ENCODE measurements around the gene TBC1D13. TPM values are rescaled to one million over a fixed set of nuclear protein-coding genes. Genes with fewer than 3 reads are reported as not detected.
"Not testable (repeated sequence)": the region's sequence is repeated elsewhere in the genome, so short reads cannot be mapped to it uniquely, and the experiment has no call there.

The TBC1D13 gene
- polyA plus RNA-seq, 1 experiment, result 31.9 TPM

DNA sequence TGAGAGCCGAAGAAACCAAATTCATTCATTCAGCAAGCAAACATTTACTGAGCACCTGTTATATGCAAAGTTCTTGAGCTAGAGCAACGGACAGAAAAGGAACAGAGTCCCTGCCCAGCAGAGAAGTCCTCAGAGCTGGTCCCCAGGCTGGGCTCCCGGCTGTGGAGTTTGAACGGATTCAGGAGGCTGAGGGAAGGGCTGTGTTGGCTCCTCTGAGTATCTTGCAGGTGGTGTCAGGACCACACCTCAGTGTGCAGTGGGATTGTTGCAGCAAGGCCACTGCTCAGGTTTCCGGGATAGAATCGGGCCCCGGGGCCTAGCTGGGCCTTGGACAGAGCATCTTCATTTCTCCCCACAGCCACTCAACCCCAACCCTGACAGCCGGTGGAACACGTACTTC lies 5.1 kb downstream of the TBC1D13 start:
- TF ChIP-seq, protein P1, sequence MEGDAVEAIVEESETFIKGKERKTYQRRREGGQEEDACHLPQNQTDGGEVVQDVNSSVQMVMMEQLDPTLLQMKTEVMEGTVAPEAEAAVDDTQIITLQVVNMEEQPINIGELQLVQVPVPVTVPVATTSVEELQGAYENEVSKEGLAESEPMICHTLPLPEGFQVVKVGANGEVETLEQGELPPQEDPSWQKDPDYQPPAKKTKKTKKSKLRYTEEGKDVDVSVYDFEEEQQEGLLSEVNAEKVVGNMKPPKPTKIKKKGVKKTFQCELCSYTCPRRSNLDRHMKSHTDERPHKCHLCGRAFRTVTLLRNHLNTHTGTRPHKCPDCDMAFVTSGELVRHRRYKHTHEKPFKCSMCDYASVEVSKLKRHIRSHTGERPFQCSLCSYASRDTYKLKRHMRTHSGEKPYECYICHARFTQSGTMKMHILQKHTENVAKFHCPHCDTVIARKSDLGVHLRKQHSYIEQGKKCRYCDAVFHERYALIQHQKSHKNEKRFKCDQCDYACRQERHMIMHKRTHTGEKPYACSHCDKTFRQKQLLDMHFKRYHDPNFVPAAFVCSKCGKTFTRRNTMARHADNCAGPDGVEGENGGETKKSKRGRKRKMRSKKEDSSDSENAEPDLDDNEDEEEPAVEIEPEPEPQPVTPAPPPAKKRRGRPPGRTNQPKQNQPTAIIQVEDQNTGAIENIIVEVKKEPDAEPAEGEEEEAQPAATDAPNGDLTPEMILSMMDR (IDR thresholded peaks at IDR 0.05; ENCODE audit: insufficient read depth, low read depth, low read length), result no peak
- H3K36me3 ChIP-seq (ENCODE audit: control insufficient read depth, insufficient read depth, low read length), result peaks cover 28% of the 10 kb centered on the region
- H3K27me3 ChIP-seq (ENCODE audit: control insufficient read depth, insufficient read depth, low read length), result no peaks in the 10 kb centered on the region
- DNase-seq (ENCODE audit: low read depth), result no peak
- no peak overlapping the region for H3K4me3 ChIP-seq (ENCODE audit: low read depth, low read length)
- ChIA-PET CTCF (interaction anchor here (1.9 to 2.1 kb wide), 2 partner anchors 21 to 26 kb away, joined by 4 to 7 read pairs; partner anchors contain the start of gene ENDOG), POLR2A (no interaction called here)

DNA sequence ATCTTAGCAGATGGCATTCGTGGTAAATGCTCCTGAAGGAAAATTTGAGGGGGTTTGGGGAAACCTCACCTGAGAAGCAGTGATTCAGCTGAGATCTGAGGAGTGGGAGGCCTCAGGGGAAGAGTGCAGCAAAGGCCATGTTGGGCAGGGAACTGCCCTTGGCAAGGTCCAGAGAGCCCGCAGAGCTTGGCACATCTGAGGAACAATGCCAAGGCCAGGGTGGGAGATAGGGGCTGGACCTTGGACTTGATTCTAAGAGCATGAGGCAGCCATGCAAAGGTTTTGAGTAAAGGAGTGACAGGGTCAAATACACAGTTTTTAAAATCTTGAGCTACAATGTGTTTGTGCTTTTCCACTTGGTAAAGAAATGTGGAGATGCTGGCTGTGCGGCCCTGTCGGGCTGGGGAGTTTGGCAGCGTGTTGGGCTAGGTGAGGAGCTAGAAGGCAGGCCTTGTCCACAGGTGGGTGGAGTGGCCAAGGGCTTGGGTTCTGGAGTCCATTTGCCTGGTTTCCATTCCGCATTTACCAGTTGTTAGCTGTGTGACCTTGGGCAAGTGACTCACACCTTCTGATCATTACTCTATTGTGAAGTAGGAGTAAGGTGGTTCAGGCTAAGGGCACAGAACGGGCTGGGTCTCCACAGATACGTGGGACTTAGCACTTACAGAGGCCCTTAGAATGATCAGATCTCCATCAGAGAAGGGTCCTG lies 6.1 kb downstream of the TBC1D13 start:
- no peak for DNase-seq (ENCODE audit: low read depth)
- Histone ChIP-seq H3K27me3 (ENCODE audit: control insufficient read depth, insufficient read depth, low read length) (no peaks in the 10 kb centered on the region), H3K4me3 (ENCODE audit: low read depth, low read length) (no peak overlapping the region), H3K36me3 (ENCODE audit: control insufficient read depth, insufficient read depth, low read length) (peaks cover 31% of the 10 kb centered on the region)
- TF ChIP-seq, protein P1 (IDR thresholded peaks at IDR 0.05; ENCODE audit: insufficient read depth, low read depth, low read length), result no peak
- CTCF ChIA-PET, result interaction anchor here (0.6 to 2.1 kb wide), 3 partner anchors 25 to 156 kb away, joined by 3 to 7 read pairs (median 4); partner anchors contain the start of gene ENDOG
- POLR2A ChIA-PET, result no interaction called here

DNA sequence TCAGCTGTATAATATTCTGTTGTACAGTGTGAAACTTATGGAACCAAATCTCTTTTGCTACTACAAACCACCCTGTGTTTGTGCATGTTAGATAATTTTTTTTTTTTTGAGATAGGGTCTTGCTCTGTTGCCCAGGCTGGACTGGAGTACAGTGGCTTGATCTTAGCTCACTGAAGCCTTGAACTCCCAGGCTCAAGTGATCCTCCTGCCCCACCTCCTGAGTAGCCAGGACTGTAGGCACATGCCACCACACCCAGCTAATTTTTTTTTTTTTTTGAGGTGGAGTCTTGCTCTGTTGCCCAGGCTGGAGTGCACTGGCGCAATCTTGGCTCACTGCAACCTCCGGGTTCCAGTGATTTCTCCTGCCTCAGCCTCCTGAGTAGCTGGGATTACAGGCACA lies 7.9 kb downstream of the TBC1D13 start:
- H3K4me3 ChIP-seq (ENCODE audit: low read depth, low read length); CTCF ChIA-PET; DNase-seq (ENCODE audit: low read depth); H3K27me3 ChIP-seq (ENCODE audit: control insufficient read depth, insufficient read depth, low read length): not testable (repeated sequence)
- POLR2A ChIA-PET, result interaction anchor here (0.6 kb wide), 1 partner anchor 160 kb away, joined by 3 read pairs; no protein-coding TSS in a partner anchor
- peaks cover 37% of the 10 kb centered on the region for H3K36me3 ChIP-seq (ENCODE audit: control insufficient read depth, insufficient read depth, low read length)

DNA sequence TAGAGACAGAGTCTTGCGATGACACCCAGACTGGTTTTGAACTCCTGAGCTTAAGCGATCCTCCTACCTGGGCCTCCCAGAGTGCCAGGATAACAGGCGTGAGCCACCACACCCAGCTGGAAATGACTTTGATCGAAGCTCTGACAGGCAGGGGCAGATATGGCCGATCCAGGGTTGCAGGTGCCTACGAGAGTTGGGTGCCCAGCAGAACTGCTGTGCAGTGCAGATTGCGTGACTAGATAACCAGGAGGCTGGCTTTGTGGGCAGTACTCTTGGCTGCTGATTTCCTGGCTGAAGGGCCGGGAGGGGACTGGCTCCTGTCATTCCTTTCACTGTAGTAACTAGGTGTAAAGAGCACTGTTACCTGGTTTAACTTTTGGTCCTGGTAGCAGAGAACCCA lies 11.8 kb downstream of the TBC1D13 start:
- Histone ChIP-seq H3K36me3 (ENCODE audit: control insufficient read depth, insufficient read depth, low read length) (peaks cover 25% of the 10 kb centered on the region), H3K4me3 (ENCODE audit: low read depth, low read length) (no peak overlapping the region), H3K27me3 (ENCODE audit: control insufficient read depth, insufficient read depth, low read length) (no peaks in the 10 kb centered on the region)
- TF ChIP-seq, protein P1 (IDR thresholded peaks at IDR 0.05; ENCODE audit: insufficient read depth, low read depth, low read length), result no peak
- ChIA-PET POLR2A (no interaction called here), CTCF (interaction anchor here (1.1 to 1.7 kb wide), 2 partner anchors 19 to 97 kb away, joined by 4 read pairs; partner anchors contain the start of genes ENDOG and PKN3)
- DNase-seq (ENCODE audit: low read depth), result no peak

DNA sequence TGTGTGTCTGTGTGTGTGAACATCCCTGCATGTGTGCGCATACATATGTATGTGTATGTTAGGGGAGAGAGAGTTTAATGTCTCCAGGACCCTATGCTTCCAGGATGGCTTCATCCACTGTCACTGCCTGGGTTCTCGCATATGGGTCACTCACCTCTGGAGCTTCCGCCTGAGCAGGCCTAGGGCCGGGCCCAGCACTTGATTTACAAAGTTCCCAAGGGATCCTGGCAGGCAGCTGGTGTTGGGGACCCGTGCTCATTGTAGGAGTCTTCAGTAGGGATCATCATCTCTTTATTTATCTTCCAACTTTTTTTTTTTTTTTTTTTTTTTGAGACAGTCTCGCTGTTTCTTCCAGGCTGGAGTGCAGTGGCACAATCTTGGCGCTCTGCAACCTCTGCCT lies 13.0 kb downstream of the TBC1D13 start:
- CTCF ChIA-PET, result interaction anchor here (1.2 to 1.7 kb wide), 2 partner anchors 18 to 98 kb away, joined by 4 read pairs; partner anchors contain the start of gene PKN3
- peaks cover 23% of the 10 kb centered on the region for H3K36me3 ChIP-seq (ENCODE audit: control insufficient read depth, insufficient read depth, low read length)
- TF ChIP-seq, protein P1 (IDR thresholded peaks at IDR 0.05; ENCODE audit: insufficient read depth, low read depth, low read length), result no peak
- POLR2A ChIA-PET, result no interaction called here
- H3K4me3 ChIP-seq (ENCODE audit: low read depth, low read length), result no peak overlapping the region
- DNase-seq (ENCODE audit: low read depth), result no peak
- no peaks in the 10 kb centered on the region for H3K27me3 ChIP-seq (ENCODE audit: control insufficient read depth, insufficient read depth, low read length)

Data from BJ (cell line).